Amniotic stem cell (primary cell): Measurements from ENCODE around the gene PDE2A.

ENCODE experiments used
- DNase-seq: peaks from one replicate; lab custom pipeline; 2025; lab: John Stamatoyannopoulos, UW

Gene PDE2A

GRCh38 chr11:72544589-72544988, 129.6 kb downstream of the PDE2A start:
- DNase-seq, result no peak

GRCh38 chr11:72543849-72544542, 130.2 kb downstream of the PDE2A start:
- no peak for DNase-seq

GRCh38 chr11:72541257-72541974, 132.8 kb downstream of the PDE2A start:
- DNase-seq, result no peak

- DNase-seq, result no peak
These were observed 137.2 kb downstream of the PDE2A start for GRCh38 chr11:72537051-72537450.

GRCh38 chr11:72535194-72535547, 139.1 kb downstream of the PDE2A start:
- no peak for DNase-seq

- no peak for DNase-seq
These were observed 139.6 kb downstream of the PDE2A start for GRCh38 chr11:72534371-72535193.

- no peak for DNase-seq
These were observed 145.2 kb downstream of the PDE2A start for GRCh38 chr11:72529068-72529467.

GRCh38 chr11:72528121-72528520, 146.1 kb downstream of the PDE2A start:
- no peak for DNase-seq
